SU-DHL-6 (cell line): Measurements from ENCODE around the gene HDGFL3.
"Not testable (repeated sequence)": the region's sequence is repeated elsewhere in the genome, so short reads cannot be mapped to it uniquely, and the experiment has no call there.

Source experiments
- H2AFZ ChIP-seq: fragments of 200-600 bp; sonication (generic); 2 replicates; pipeline ENCODE4 v1.6.1; 2014; ENCODE audit warnings: low read depth, mild to moderate bottlenecking, moderate library complexity, mixed read lengths, antibody characterized with exemption, low read length; ENCODE audit not compliant: severe bottlenecking
- H3F3A ChIP-seq: fragments of 200-600 bp; shearing (Covaris generic); 2 replicates; pipeline ENCODE4 v1.6.0; 2016; ENCODE audit warnings: antibody characterized with exemption, mild to moderate bottlenecking; ENCODE audit not compliant: insufficient read depth
- H3K27ac ChIP-seq: fragments of 200-600 bp; sonication (generic); 2 replicates; pipeline ENCODE4 v1.5.1; 2016; ENCODE audit warnings: low read depth, mild to moderate bottlenecking, low read length, moderate library complexity, mixed read lengths
- H3K27me3 ChIP-seq: fragments of 200-600 bp; sonication (generic), shearing (Covaris generic); 2 replicates; pipeline ENCODE4 v1.6.0; 2014; ENCODE audit warnings: mild to moderate bottlenecking, low read length
- H3K36me3 ChIP-seq: fragments of 200-600 bp; sonication (generic); 2 replicates; pipeline ENCODE4 v1.6.1; 2014; ENCODE audit warnings: mild to moderate bottlenecking, low read length, mixed read lengths
- H3K4me2 ChIP-seq: fragments of 300-600, 200-600 bp; shearing (Covaris generic), sonication (generic); 2 replicates; pipeline ENCODE4 v1.6.0; 2014; ENCODE audit warnings: low read length, low read depth, mild to moderate bottlenecking; ENCODE audit not compliant: poor library complexity, severe bottlenecking
- H3K4me3 ChIP-seq: fragments of 200-600 bp; sonication (generic); 2 replicates; pipeline ENCODE4 v1.5.1; 2014; ENCODE audit warnings: antibody characterized with exemption, low read length, mild to moderate bottlenecking, mixed read lengths; ENCODE audit not compliant: insufficient read depth, poor library complexity, severe bottlenecking
- H3K79me2 ChIP-seq: fragments of 200-600 bp; sonication (generic); 2 replicates; pipeline ENCODE4 v1.6.1; 2014; ENCODE audit warnings: mild to moderate bottlenecking, low read length, moderate library complexity; ENCODE audit not compliant: insufficient read depth
- H3K9ac ChIP-seq: fragments of 200-600 bp; sonication (generic); 2 replicates; pipeline ENCODE4 v1.7.0; 2014; ENCODE audit warnings: mild to moderate bottlenecking, low read length
- H3K9me2 ChIP-seq: fragments of 200-600 bp; sonication (generic); replicated peaks from 2 replicates; pipeline ENCODE4 v1.6.1; 2014; ENCODE audit warnings: low read length; ENCODE audit not compliant: insufficient read depth
- H3K9me3 ChIP-seq: fragments of 200-600 bp; sonication (generic); 2 replicates; pipeline ENCODE4 v1.6.1; 2014; ENCODE audit warnings: low read length, mixed read lengths; ENCODE audit not compliant: insufficient read depth
- H4K20me1 ChIP-seq: fragments of 200-600 bp; sonication (generic); 2 replicates; pipeline ENCODE4 v1.6.1; 2014; ENCODE audit warnings: low read depth, mild to moderate bottlenecking, antibody characterized with exemption, low read length, moderate library complexity, mixed read lengths
- EZH2phosphoT487 ChIP-seq: fragments of 200-600 bp; sonication (generic), shearing (Covaris generic); conservative IDR thresholded peaks from 2 replicates; pipeline ENCODE4 v1.6.1; 2018; ENCODE audit warnings: mild to moderate bottlenecking, antibody characterized with exemption, low read length, moderate library complexity, mixed read lengths
- TF ChIP-seq, protein P1 (sequence below): fragments of 200-600 bp; sonication (generic); IDR thresholded peaks from one replicate; pipeline ENCODE4 v1.5.1; 2017; ENCODE audit warnings: antibody characterized with exemption, mild to moderate bottlenecking, low read length, moderate library complexity; ENCODE audit not compliant: insufficient read depth, poor library complexity, severe bottlenecking

Gene HDGFL3

DNA sequence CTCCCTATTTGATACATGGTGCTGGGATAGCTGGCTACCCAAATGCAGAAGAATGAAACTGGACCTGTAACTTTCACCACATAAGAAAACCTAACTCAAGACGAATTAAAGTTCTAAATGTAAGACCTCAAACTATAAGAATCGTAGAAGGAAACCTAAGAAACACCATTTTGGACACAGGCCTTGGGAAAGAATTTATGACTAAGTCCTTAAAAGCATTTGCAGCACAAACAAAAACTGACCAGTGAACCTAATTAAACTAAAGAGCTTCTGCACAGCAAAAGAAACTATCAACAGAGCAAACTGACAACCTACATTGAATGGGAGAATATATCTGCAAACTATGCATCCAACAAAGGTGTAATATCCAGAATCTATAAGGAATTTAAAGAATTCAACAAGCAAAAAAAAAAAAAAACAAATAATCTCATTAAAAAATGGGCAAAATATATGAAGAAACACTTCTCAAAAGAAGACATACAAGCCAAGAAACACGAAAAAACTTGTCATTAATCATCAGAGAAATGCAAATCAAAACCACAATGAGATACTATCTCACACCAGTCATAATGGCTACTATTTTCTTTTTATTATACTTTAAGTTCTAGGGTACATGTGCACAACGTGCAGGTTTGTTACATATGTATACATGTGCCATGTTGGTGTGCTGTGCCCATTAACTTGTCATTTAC lies 37.0 kb downstream of the HDGFL3 start:
- TF ChIP-seq EZH2phosphoT487: no peak
- TF ChIP-seq, protein P1, sequence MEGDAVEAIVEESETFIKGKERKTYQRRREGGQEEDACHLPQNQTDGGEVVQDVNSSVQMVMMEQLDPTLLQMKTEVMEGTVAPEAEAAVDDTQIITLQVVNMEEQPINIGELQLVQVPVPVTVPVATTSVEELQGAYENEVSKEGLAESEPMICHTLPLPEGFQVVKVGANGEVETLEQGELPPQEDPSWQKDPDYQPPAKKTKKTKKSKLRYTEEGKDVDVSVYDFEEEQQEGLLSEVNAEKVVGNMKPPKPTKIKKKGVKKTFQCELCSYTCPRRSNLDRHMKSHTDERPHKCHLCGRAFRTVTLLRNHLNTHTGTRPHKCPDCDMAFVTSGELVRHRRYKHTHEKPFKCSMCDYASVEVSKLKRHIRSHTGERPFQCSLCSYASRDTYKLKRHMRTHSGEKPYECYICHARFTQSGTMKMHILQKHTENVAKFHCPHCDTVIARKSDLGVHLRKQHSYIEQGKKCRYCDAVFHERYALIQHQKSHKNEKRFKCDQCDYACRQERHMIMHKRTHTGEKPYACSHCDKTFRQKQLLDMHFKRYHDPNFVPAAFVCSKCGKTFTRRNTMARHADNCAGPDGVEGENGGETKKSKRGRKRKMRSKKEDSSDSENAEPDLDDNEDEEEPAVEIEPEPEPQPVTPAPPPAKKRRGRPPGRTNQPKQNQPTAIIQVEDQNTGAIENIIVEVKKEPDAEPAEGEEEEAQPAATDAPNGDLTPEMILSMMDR: no peak
- H3K27me3 ChIP-seq: no peaks in the 10 kb centered on the region
- no peaks in the 10 kb centered on the region for H3K79me2 ChIP-seq
- no peaks in the 10 kb centered on the region for H3K36me3 ChIP-seq
- no peaks in the 10 kb centered on the region for H3K9me2 ChIP-seq
- no peaks in the 10 kb centered on the region for H4K20me1 ChIP-seq
- H3K27ac ChIP-seq: no peak overlapping the region
- no peaks in the 10 kb centered on the region for H3F3A ChIP-seq
- no peak overlapping the region for H3K4me3 ChIP-seq
- H3K9me3 ChIP-seq: no peaks in the 10 kb centered on the region
- H2AFZ ChIP-seq: no peak overlapping the region
- H3K4me2 ChIP-seq: no peak overlapping the region
- H3K9ac ChIP-seq: no peak overlapping the region

- H3F3A ChIP-seq, H3K36me3 ChIP-seq, H3K9me2 ChIP-seq, H3K4me3 ChIP-seq, H3K9me3 ChIP-seq, H3K27me3 ChIP-seq, H4K20me1 ChIP-seq, H3K27ac ChIP-seq, H2AFZ ChIP-seq, H3K9ac ChIP-seq, H3K79me2 ChIP-seq, H3K4me2 ChIP-seq: not testable (repeated sequence)
These were observed 38.0 kb downstream of the HDGFL3 start for GRCh38 chr15:83169576-83169975.

- H3K27ac ChIP-seq: no peak overlapping the region
- H3K9me2 ChIP-seq: no peaks in the 10 kb centered on the region
- H3K4me3 ChIP-seq: no peak overlapping the region
- H3K36me3 ChIP-seq: no peaks in the 10 kb centered on the region
- no peaks in the 10 kb centered on the region for H3K79me2 ChIP-seq
- no peak overlapping the region for H3K4me2 ChIP-seq
- H4K20me1 ChIP-seq: no peaks in the 10 kb centered on the region
- H3K9ac ChIP-seq: no peak overlapping the region
- H3K9me3 ChIP-seq: no peaks in the 10 kb centered on the region
- no peak overlapping the region for H2AFZ ChIP-seq
- no peaks in the 10 kb centered on the region for H3K27me3 ChIP-seq
- TF ChIP-seq EZH2phosphoT487: no peak
- TF ChIP-seq, protein P1: no peak
- no peaks in the 10 kb centered on the region for H3F3A ChIP-seq
These were observed 40.8 kb downstream of the HDGFL3 start for GRCh38 chr15:83166830-83167229.

- TF ChIP-seq, protein P1: no peak
- TF ChIP-seq EZH2phosphoT487: no peak
- H3K4me2 ChIP-seq: no peak overlapping the region
- no peaks in the 10 kb centered on the region for H4K20me1 ChIP-seq
- no peaks in the 10 kb centered on the region for H3K9me3 ChIP-seq
- no peaks in the 10 kb centered on the region for H3K27me3 ChIP-seq
- no peaks in the 10 kb centered on the region for H3K36me3 ChIP-seq
- H3K9me2 ChIP-seq: no peaks in the 10 kb centered on the region
- H2AFZ ChIP-seq: no peak overlapping the region
- H3K4me3 ChIP-seq: no peak overlapping the region
- H3K79me2 ChIP-seq: no peaks in the 10 kb centered on the region
- H3F3A ChIP-seq: no peaks in the 10 kb centered on the region
- no peak overlapping the region for H3K27ac ChIP-seq
- no peak overlapping the region for H3K9ac ChIP-seq
These were observed 41.4 kb downstream of the HDGFL3 start for GRCh38 chr15:83166218-83166617.
